ENCODE results near the gene PRDM16. TPM values are rescaled to one million over a fixed set of nuclear protein-coding genes. Genes with fewer than 3 reads are reported as not detected.

The PRDM16 gene
- total RNA-seq, 1 experiment from 2014 or later: 1.6 TPM

- TF ChIP-seq E2F5 (CRISPR knock-in tag; IDR thresholded peaks at IDR 0.05) (no peak), RORB (CRISPR knock-in tag; IDR thresholded peaks at IDR 0.05) (no peak), NFE2L1 (CRISPR knock-in tag; IDR thresholded peaks at IDR 0.05) (no peak), TEAD1 (CRISPR knock-in tag; IDR thresholded peaks at IDR 0.05) (no peak), CREB1 (CRISPR knock-in tag; IDR thresholded peaks at IDR 0.05) (no peak), MXD4 (CRISPR knock-in tag; IDR thresholded peaks at IDR 0.05; ENCODE audit: borderline replicate concordance) (no peak), SOX15 (CRISPR knock-in tag; IDR thresholded peaks at IDR 0.05) (no peak), ATF3 (CRISPR knock-in tag; conservative IDR thresholded peaks at IDR 0.05) (no peak)
These were observed 115.7 kb downstream of the PRDM16 start (continued) for GRCh38 chr1:3184666-3185065.

GRCh38 chr1:3185896-3186525 is 117.0 kb downstream of the PRDM16 start:
- Mint-ChIP-seq H3K36me3 (no peaks in the 10 kb centered on the region), H3K4me1 (no peaks in the 10 kb centered on the region), H3K27me3 (ENCODE audit: low read depth) (no peaks in the 10 kb centered on the region), H3K9me3 (peaks cover 1% of the 10 kb centered on the region; the same call in 1 of the 2 replicates), H3K4me3 (no peak overlapping the region), H3K27ac (no peak overlapping the region)
- DNase-seq (ENCODE audit: low spot score): no peak
- POLR2A ChIA-PET: no interaction called here
- CTCF ChIA-PET: interaction anchor here (0.7 to 1.0 kb wide), 2 partner anchors 63 to 98 kb away, joined by 3 read pairs; no protein-coding TSS in a partner anchor
- no peak for TF ChIP-seq FOXP1 (CRISPR knock-in tag; IDR thresholded peaks at IDR 0.05; ENCODE audit: borderline replicate concordance)
- TF ChIP-seq ATF2 (CRISPR knock-in tag; IDR thresholded peaks at IDR 0.05; ENCODE audit: borderline replicate concordance, low read depth): no peak
- TF ChIP-seq NR3C1 (CRISPR knock-in tag; conservative IDR thresholded peaks at IDR 0.05; ENCODE audit: low read depth): no peak
- no peak for TF ChIP-seq IRF1 (CRISPR knock-in tag; IDR thresholded peaks at IDR 0.05)
- no peak for TF ChIP-seq TCF7 (CRISPR knock-in tag; IDR thresholded peaks at IDR 0.05; ENCODE audit: low read depth)
- no peak for TF ChIP-seq NFYB (CRISPR knock-in tag; conservative IDR thresholded peaks at IDR 0.05; ENCODE audit: low read depth)
- TF ChIP-seq TEAD4 (CRISPR knock-in tag; IDR thresholded peaks at IDR 0.05): no peak
- no peak for ATAC-seq

GRCh38 chr1:3186526-3186921 is 117.5 kb downstream of the PRDM16 start:
- DNase-seq (ENCODE audit: low spot score): no peak

More at GRCh38 chr1:3186526-3186921, 117.5 kb downstream of the PRDM16 start:
- ChIA-PET CTCF (interaction anchor here (0.6 to 1.0 kb wide), 3 partner anchors 63 to 238 kb away, joined by 3 to 5 read pairs (median 3); no protein-coding TSS in a partner anchor), POLR2A (no interaction called here)
- peaks cover 6% of the 10 kb centered on the region; the same call in 1 of the 2 replicates for H3K9me3 Mint-ChIP-seq
- no peak for ATAC-seq
- H3K4me1 Mint-ChIP-seq: no peaks in the 10 kb centered on the region
- TF ChIP-seq SMAD4 (CRISPR knock-in tag; IDR thresholded peaks at IDR 0.05) (no peak), KAT7 (CRISPR knock-in tag; IDR thresholded peaks at IDR 0.05; ENCODE audit: borderline replicate concordance) (no peak), MAX (CRISPR knock-in tag; IDR thresholded peaks at IDR 0.05) (no peak), ATF1 (CRISPR knock-in tag; IDR thresholded peaks at IDR 0.05) (no peak)
- H3K4me3 Mint-ChIP-seq: no peak overlapping the region
- no peak overlapping the region for H3K27ac Mint-ChIP-seq
- H3K27me3 Mint-ChIP-seq (ENCODE audit: low read depth): no peaks in the 10 kb centered on the region
- H3K36me3 Mint-ChIP-seq: no peaks in the 10 kb centered on the region
